K562 (cell line): ENCODE measurements around the gene CDKN2D. TPM values are rescaled to one million over a fixed set of nuclear protein-coding genes. Genes with fewer than 3 reads are reported as not detected.

Source experiments
- BDP1 ChIP-seq: IDR thresholded peaks from 3 replicates; pipeline ENCODE4 v1.6.1; 2011; ENCODE audit not compliant: insufficient read length, insufficient read depth
- CBX3 ChIP-seq, 2 experiments: IDR thresholded peaks; 1 replicate in 1 of 2; 2 replicates in 1 of 2; pipeline ENCODE4 v1.6.1; 2012; ENCODE audit warnings: inconsistent platforms in 2 of 2, low read length in 2 of 2, borderline replicate concordance in 1 of 2, control low read depth in 1 of 2
- E2F8 ChIP-seq: fragments of 450-650 bp; IDR thresholded peaks from 2 replicates; pipeline ENCODE4 v1.7.1; 2018; ENCODE audit warnings: mild to moderate bottlenecking, low read depth; ENCODE audit not compliant: partially characterized antibody
- LEF1 ChIP-seq: fragments of 450-650 bp; IDR thresholded peaks from 2 replicates; pipeline ENCODE4 v1.6.1; 2016; ENCODE audit warnings: mild to moderate bottlenecking
- POLR2B ChIP-seq: fragments of 450-650 bp; IDR thresholded peaks from 2 replicates; pipeline ENCODE4 v1.6.1; 2018; ENCODE audit warnings: low read depth; ENCODE audit not compliant: partially characterized antibody
- RBM25 ChIP-seq: fragments of 200-400 bp; formaldehyde crosslinking; IDR thresholded peaks from 2 replicates; pipeline ENCODE4 v1.6.1; 2018; ENCODE audit warnings: low read length, low read depth, moderate library complexity; ENCODE audit not compliant: severe bottlenecking
- ZNF384 ChIP-seq: IDR thresholded peaks from 2 replicates; pipeline ENCODE4 v1.6.1; 2012; ENCODE audit warnings: low read depth, low read length, improper control_type of control experiment
- polyA plus RNA-seq, 8 experiments: library from polyadenylated mRNA; depleted of rRNA in 4 of 8; stranded (reverse) in 5 of 8; unstranded in 3 of 8; fragments of >200 nt; fragmentation: Nextera tagmentation in 2 of 8; fragmentation: Illumina TruSeq in 1 of 8; extraction: Ambion mirVana in 2 of 8; extraction: Trizol in 1 of 8; gene quantifications; 2 replicates each; pipeline versions ENCODE4 v1.2.1 to v1.2.3, GENCODE V29; 2011 to 2014; ENCODE audit warnings: inconsistent platforms in 1 of 8, missing spikeins in 1 of 8
- total RNA-seq, 7 experiments: library from RNA; depleted of rRNA in 6 of 7; stranded (reverse); fragments of >200 nt in 6 of 7; fragmentation: Illumina TruSeq in 2 of 7; extraction: Trizol in 2 of 7; gene quantifications; 2 replicates each; pipeline versions ENCODE4 v1.2.1 to v1.2.3, GENCODE V29; 2011 to 2021; ENCODE audit warnings: low replicate concordance in 1 of 7

Gene CDKN2D
- total and polyA plus RNA-seq, 9 of the 15 experiments (the other 6 are each of a cell fraction or from before 2014, with no cell fraction given): 0.41 to 8.2 (median 3.7) TPM

DNA sequence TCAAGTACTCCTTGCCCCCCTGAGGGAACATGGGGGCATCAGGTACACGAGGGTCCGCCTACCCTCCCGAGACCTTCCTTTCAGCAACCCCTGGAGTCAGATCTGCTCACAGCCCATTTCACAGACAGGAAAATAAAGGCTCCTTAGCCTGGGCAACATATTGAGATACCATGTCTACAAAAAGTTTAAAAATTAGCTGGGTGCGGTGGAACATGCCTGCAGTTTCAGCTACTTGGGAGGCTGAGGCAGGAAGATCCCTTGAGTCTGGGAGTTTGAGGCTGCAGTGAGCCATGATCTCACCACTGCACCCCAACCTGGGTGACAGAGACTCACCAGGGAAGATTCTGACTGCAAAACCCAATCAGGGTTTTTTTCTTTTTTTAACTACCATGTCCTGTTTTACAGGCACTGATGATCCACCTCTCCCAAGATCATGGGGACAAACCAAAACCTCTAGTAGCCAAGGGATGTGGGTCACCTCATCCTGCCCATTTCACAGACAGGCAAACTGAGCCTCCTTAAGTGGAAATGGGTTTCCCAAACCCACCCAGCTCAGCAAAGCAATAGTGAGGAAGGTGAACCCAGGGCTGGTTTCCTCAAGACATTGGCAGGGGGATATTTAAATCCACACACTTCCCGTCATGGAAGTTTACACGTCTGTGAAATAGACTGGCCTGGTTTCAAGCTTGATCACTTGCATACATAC is 6.4 kb upstream of the CDKN2D start (continued):
- TF ChIP-seq POLR2B (no peak), CBX3 (IDR thresholded peaks at IDR 0.05; ENCODE audit: borderline replicate concordance in 1 of 2, low read length in 2 of 2) (peak in 1 of 2 experiments; percentile 40; a peak in 2 of 3 replicates), LEF1 (no peak), E2F8 (no peak), BDP1 (no peak), ZNF384 (0 out of 2 replicates have a peak, but pooled peaks have one; percentile 3), RBM25 (peak; percentile 98)
